Skin epidermis (tissue), 12 donors: Measurements from ENCODE around the gene EIF3L.
"Not testable (repeated sequence)": the region's sequence is repeated elsewhere in the genome, so short reads cannot be mapped to it uniquely, and the experiment has no call there.

Experiments
- H3K27ac ChIP-seq, 21 experiments: fragments of 200-600 bp; sonication (generic) in 11 of 21; one replicate each; pipeline ENCODE4 v1.5.0; 2020; ENCODE audit warnings: mild to moderate bottlenecking in 3 of 21, inconsistent platforms in 2 of 21, moderate library complexity in 2 of 21
- H3K4me3 ChIP-seq, 7 experiments: fragments of 200-600 bp; sonication (generic) in 2 of 7; one replicate each; pipeline ENCODE4 v1.5.0; 2020; ENCODE audit warnings: inconsistent platforms in 2 of 7, mild to moderate bottlenecking in 2 of 7, moderate library complexity in 1 of 7

The EIF3L gene

GRCh38 chr22:37849089-37849751, at the start of gene EIF3L:
Gene EIF3L (plus strand): TSS chr22:37849419. CDS start chr22:37849450, 31 bp downstream.
- peak within 1 kb of the TSS; percentile 60 to 95 (median 74) for H3K4me3 ChIP-seq
- peak within 1 kb of the TSS; percentile 40 to 94 (median 89) for H3K27ac ChIP-seq

DNA sequence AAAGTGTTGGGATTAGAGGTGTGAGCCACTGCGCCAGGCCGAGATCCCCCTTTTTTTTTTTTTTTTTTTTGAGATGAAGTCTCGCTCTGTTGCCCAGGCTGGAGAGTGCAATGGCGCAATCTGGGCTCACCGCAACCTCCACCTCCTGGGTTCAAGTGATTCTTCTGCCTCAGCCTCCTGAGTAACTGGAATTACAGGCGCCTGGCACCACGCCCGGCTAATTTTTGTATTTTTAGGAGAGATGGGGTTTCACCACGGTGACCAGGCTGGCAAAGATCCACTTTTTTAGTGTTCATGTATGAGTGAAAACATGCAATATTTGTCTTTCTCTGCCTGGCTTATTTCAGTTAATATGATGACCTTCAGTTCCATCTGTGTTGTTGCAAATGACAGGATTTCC, 49.2 kb upstream of the EIF3L start:
- H3K27ac ChIP-seq, H3K4me3 ChIP-seq: not testable (repeated sequence)

- Histone ChIP-seq H3K27ac (peak overlapping the region in 13 of 21 experiments; percentile 51 to 83 (median 74)), H3K4me3 (peak overlapping the region; percentile 38 to 71 (median 53))
Measured at GRCh38 chr22:37801946-37802309, 47.3 kb upstream of the EIF3L start.

DNA sequence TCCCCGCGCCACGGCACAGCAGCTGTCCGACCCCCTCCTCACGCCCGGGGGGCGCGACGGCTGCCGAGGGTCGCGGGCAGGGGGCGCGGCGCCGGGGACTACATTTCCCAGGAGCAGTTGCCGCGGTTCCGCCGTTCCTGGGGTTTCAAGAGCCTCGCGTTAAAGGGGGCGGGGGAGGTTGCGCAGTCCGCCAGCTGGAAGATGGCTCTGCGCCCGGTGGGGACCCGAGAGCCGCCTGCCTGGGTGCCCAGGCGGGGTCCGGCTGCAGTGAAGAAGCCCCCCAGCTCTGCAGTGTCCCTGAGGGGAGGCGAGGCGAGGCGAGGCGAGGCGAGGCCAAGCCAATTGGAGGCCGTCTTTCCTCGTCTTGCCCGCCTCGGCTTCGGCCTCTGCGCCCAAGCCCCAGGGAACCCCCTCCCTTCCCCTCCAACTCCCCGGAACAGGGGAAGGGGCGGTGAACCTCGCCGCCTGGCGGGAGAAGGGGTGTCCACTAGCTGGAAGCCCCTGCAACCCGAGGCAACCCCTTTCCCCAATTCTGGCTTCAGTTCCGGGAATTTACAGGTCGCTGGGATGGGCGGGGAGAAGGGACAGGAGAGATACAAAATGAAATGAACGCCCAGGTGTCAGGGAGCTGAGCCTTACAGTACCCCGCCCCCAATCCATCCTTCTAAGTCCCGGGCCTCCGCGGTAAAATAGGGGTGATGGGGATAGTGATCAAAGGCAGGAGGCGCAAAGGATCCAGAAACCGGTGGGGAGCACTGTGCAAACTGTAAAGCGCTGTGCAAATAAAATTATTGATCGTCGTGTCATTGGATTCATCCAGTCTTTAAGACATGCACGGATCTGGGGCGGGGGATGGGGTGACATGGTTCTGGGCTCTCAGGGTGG, 46.7 kb upstream of the EIF3L start:
- Histone ChIP-seq H3K4me3 (peak overlapping the region; percentile 38 to 71 (median 53)), H3K27ac (peak overlapping the region in 20 of 21 experiments; percentile 28 to 83 (median 70))

GRCh38 chr22:37803195-37803638, 46.0 kb upstream of the EIF3L start:
- H3K4me3 ChIP-seq, result peak overlapping the region in 2 of 7 experiments; percentile 54 to 55
- peak overlapping the region in 4 of 21 experiments; percentile 61 to 80 (median 76) for H3K27ac ChIP-seq

- Histone ChIP-seq H3K27ac (peak overlapping the region in 15 of 21 experiments; percentile 5 to 97 (median 89)), H3K4me3 (peak overlapping the region in 5 of 7 experiments; percentile 40 to 63 (median 52))
Measured at GRCh38 chr22:37803639-37804351, 45.4 kb upstream of the EIF3L start.

GRCh38 chr22:37804352-37804880, 44.8 kb upstream of the EIF3L start:
- peak overlapping the region; percentile 56 to 97 (median 88) for H3K27ac ChIP-seq
- H3K4me3 ChIP-seq, result peak overlapping the region; percentile 40 to 63 (median 52)

DNA sequence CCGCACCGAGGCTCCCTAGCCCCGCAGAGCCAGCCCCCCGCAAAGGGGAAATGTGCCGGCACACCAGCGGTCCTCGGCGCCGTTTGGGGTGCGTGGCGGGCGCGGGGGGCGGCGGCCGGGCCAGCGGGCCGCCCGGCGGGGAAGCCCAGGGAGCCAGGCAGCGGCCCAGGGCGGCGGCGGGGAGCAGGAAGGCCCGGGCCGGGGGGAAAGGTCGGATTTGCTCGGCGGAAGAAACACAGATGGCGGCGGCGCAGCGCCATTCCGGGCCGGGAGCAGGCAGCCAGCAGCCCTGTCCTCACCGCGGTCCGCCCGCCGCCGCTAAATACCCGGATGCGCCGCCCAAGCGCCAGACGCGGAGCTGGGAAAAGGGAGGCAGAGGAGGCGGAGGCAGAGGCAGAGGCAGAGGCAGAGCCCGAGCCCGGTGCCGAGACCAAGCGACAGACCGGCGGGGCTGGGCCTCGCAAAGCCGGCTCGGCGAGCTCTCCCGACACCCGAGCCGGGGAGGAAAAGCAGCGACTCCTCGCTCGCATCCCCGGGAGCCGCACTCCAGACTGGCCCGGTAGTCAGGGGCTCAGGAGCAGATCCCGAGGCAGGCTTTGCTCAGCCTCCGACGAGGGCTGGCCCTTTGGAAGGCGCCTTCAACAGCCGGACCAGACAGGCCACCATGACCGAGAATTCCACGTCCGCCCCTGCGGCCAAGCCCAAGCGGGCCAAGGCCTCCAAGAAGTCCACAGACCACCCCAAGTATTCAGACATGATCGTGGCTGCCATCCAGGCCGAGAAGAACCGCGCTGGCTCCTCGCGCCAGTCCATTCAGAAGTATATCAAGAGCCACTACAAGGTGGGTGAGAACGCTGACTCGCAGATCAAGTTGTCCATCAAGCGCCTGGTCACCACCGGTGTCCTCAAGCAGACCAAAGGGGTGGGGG, 44.1 kb upstream of the EIF3L start:
- H3K27ac ChIP-seq, result peak overlapping the region; percentile 56 to 97 (median 88)
- H3K4me3 ChIP-seq, result peak overlapping the region; percentile 40 to 63 (median 52)

DNA sequence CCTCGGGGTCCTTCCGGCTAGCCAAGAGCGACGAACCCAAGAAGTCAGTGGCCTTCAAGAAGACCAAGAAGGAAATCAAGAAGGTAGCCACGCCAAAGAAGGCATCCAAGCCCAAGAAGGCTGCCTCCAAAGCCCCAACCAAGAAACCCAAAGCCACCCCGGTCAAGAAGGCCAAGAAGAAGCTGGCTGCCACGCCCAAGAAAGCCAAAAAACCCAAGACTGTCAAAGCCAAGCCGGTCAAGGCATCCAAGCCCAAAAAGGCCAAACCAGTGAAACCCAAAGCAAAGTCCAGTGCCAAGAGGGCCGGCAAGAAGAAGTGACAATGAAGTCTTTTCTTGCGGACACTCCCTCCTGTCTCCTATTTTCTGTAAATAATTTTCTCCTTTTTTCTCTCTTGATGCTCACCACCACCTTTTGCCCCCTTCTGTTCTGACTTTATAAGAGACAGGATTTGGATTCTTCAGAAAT, 43.4 kb upstream of the EIF3L start:
- H3K27ac ChIP-seq, result peak overlapping the region in 20 of 21 experiments; percentile 56 to 97 (median 88)
- H3K4me3 ChIP-seq, result peak overlapping the region; percentile 40 to 63 (median 52)

DNA sequence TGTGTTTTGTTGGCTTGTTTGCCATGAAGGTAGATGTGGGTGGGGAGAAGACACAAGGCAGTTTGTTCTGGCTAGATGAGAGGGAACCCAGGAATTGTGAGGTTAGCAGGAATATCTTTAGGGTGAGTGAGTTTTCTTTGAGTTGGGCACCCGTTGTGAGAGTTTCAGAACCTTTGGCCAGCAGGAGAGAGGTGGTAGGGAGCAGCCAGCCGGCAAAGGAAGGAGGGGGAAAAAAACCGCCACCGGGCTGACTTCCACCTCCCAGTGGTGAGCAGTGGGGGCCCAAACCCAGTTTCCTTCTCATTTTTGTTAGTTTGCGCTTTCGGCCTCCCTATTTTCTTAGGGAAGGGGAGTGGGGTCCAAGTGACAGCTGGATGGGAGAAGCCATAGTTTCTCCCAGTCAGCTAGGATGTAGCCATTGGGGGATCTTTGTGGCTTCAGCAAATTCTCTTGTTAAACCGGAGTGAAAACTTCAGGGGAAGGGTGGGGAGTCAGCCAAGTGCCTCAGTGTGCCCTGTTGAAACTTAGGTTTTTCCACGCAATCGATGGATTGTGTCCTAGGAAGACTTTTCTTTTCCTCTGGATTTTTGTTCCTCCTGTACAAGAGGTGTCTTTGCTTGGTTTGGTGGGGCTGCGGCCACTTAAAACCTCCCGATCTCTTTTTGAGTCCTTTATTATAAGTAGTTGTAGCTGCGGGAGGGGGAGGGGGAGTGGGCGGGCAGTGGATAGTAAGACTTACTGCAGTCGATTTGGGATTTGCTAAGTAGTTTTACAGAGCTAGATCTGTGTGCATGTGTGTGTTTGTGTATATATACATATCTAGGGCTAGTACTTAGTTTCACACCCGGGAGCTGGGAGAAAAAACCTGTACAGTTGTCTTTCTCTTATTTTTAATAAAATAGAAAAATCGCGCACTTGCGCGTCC, 42.5 kb upstream of the EIF3L start:
- Histone ChIP-seq H3K4me3 (peak overlapping the region; percentile 40 to 63 (median 52)), H3K27ac (peak overlapping the region in 13 of 21 experiments; percentile 3 to 97 (median 78))

DNA sequence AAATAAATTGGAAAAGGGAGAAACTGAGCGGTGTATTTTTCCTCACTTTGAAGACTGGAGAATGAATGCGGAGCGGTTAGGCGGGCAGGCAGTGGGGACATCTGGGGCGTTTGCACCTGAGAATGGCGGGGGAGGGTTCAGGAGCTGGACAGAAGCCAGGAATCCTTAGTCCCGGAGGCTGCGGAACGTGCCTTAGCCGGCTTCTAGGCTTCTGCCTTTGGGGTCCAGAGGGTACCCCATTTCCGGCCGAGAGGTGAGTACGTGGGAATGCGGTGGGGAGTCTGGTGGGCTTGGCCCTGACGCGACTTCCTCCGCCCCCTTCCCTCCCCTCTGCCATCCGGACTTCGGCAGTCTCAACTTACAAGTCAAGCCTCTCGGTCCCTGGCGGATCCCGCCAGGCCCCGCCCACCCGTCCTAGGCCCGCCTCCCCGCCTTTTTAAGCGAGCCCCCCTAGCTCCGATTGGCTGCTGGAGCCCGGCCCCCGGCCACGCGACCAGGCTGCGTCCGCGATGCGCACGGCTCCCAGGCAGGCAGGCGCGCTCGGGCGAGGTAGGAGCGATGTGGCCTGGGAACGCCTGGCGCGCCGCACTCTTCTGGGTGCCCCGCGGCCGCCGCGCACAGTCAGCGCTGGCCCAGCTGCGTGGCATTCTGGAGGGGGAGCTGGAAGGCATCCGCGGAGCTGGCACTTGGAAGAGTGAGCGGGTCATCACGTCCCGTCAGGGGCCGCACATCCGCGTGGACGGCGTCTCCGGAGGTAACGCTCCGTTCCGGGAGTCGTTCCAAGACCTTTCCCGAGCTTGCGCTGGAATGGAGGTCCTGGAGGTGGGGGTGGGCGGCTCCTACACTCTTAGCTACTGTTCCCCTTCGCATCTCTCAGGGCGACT, 41.6 kb upstream of the EIF3L start, which contains the start of gene GCAT:
TSS of gene GCAT (plus strand) at position 525 of the 884 bp plus-strand sequence. CDS start at position 559, 34 bp downstream.
- H3K4me3 ChIP-seq, result peak within 1 kb of the TSS; percentile 40 to 63 (median 52)
- H3K27ac ChIP-seq, result peak within 1 kb of the TSS in 16 of 21 experiments; percentile 3 to 97 (median 57)

- H3K4me3 ChIP-seq, result peak overlapping the region; percentile 40 to 63 (median 52)
- peak overlapping the region in 9 of 21 experiments; percentile 3 to 60 (median 14) for H3K27ac ChIP-seq
Measured at GRCh38 chr22:37808294-37808657, 40.9 kb upstream of the EIF3L start.

- H3K4me3 ChIP-seq, result no peak overlapping the region
- no peak overlapping the region for H3K27ac ChIP-seq
Measured at GRCh38 chr22:37809672-37810333, 39.4 kb upstream of the EIF3L start.

GRCh38 chr22:37811867-37812266, 37.4 kb upstream of the EIF3L start:
- Histone ChIP-seq H3K4me3 (no peak overlapping the region), H3K27ac (no peak overlapping the region)

DNA sequence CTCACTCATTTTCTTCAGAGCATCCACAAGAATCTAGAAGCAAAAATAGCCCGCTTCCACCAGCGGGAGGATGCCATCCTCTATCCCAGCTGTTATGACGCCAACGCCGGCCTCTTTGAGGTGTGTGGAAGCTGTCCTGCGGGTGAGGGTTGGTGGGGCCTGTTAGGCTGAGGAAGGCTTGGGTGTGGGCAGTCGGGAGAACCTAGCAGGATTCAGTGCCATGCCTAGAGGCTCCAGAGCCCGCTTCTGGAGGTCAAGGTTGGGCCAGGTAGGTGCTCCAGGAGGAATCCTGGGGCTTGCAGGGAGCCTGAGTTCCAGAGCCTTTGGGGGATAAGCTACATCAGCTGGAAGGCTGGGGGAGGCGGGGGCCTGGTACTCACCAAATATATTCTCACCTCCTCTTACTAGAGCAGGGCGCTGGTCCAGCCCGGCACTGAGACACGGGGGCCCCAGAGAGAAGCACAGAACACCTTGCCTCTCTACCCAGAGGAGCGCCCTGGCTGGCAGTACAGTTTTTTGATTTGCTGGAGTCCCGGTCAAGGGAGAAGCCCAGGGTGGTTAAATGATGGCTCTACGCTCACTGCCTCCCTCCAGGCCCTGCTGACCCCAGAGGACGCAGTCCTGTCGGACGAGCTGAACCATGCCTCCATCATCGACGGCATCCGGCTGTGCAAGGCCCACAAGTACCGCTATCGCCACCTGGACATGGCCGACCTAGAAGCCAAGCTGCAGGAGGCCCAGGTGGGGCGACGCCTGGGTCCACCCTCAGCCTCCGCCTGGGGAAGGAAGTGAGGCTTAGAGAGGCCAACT, 36.1 kb upstream of the EIF3L start:
- Histone ChIP-seq H3K4me3 (no peak overlapping the region), H3K27ac (no peak overlapping the region)
